Stimulated activated CD8-positive, alpha-beta memory T cell treated with anti-CD3 and anti-CD28 coated beads, Interleukin-12 subunit alpha, Interleukin-12 subunit beta, amount 100 ng/mL, for 24 hours (primary cell): ENCODE data around the gene OR52R1.
"Not testable (repeated sequence)": the region's sequence is repeated elsewhere in the genome, so short reads cannot be mapped to it uniquely, and the experiment has no call there.

Source experiments
- DNase-seq: peaks from one replicate; pipeline ENCODE4 v3.0.0-alpha.2; 2020; ENCODE audit errors: extremely low read depth

The OR52R1 gene

GRCh38 chr11:4804280-4804679 lies at the start of gene OR52R1:
Gene OR52R1, minus strand, starts transcription at chr11:4804380. Its CDS starts 0 bp downstream, at chr11:4804380.
- DNase-seq = no peak

DNA sequence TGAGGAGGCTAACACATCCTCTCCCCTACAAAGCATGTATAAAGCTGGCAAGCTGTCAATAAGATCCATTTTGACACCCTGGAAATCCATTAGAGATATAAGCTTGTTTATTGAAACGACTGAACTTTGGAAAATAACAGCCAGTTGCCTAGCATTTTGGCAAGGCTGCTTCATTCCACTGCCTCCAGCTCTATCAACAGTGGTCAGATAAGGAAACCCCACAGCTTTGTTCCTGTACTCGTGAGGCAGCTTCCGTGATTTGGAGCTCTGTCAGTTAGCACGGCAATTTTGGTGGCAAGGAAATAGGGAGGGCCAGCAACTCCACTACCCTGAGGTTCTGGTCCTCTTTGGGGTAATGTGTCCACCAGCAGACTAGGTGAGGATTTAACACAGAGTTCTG lies 46.9 kb upstream of the OR52R1 start:
- DNase-seq = no peak

- DNase-seq = no peak
Measured at GRCh38 chr11:4848908-4849532, 44.8 kb upstream of the OR52R1 start, which contains the start of gene OR51S1. Gene OR51S1, minus strand, starts transcription at chr11:4849208. Its CDS starts 0 bp downstream, at chr11:4849208.

DNA sequence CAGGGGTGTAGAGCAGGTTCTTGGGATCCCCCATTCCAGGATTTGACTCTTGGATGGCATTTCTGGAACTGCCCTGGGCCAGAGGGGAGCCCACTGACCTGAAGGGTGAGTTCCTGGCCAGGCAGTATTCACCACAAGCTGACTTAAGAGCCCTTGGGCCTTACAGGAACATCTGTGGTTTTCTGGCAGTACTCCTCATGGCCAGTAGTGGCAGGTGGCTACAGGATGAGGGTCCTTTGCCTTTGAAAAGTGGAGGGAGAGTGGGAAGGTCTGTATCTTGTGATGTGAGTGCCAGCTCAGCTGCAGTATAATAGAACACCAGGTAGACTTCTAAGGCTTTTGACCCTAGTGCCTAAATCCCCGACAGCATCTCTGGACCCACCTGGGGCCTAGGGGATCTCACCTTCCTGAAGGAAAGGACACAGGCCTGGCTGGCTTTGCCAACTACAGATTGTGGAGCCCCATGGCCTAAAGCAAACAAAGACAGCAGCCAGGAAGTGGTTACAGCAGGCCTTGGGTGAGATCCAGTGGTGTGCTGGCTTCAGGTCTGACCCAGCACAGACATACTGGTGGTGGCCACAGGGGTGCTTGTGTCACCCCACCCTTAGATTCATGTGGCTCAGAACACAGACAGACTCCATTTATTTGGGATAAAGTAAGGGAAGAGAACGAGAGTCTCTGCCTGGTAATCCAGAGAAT lies 35.8 kb upstream of the OR52R1 start:
- DNase-seq = no peak

DNA sequence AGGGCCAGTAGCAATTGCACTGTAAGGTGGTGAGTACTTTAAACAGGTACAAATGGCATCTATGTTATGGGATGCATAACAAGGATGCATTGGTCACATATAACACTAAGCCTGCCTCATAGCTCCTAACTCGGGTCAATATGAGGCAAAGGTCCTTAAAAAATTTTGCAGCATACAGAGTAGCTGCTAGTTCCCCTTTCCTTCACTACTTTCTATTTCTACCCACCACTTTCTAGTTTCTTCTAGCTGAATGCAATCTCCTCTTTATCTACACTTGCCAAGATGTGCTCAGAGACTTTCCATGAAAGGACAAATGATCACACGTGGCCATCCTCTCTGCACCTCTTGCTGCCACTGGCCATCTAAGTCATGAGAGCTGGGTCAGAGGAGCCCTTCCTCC lies 26.7 kb upstream of the OR52R1 start:
- DNase-seq = no peak

- no peak for DNase-seq
Measured at GRCh38 chr11:4830346-4830745, 26.2 kb upstream of the OR52R1 start.

- no peak for DNase-seq
Measured at GRCh38 chr11:4826425-4826824, 22.2 kb upstream of the OR52R1 start.

- DNase-seq = no peak
Measured at GRCh38 chr11:4825132-4825531, 21.0 kb upstream of the OR52R1 start.

DNA sequence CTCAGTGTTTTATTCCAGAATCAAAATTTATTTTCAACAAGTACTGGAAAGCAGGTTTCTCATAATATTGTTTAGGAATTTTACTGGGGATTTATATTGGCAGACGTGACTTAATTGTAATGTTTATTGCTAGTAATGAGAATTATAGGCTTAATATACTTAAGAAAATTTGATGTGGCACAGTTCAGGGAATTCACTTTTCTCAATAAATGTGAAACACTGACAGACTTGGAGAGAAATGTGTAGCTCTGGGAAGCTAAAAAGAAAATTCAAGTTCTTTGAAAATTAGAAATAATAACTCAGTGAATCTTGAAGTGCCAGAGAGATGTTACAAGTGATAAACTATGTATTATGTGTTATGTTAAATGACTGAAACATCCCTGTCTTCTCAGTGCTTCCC lies 16.8 kb upstream of the OR52R1 start, which contains the start of gene OR51F2:
Gene OR51F2 (plus strand): TSS at position 301 of the 400 bp plus-strand sequence. CDS start 101 bp downstream, outside the sequence.
- no peak for DNase-seq

- DNase-seq = no peak
Measured at GRCh38 chr11:4809246-4809645, 5.1 kb upstream of the OR52R1 start.

GRCh38 chr11:4808476-4808875 lies 4.3 kb upstream of the OR52R1 start:
- DNase-seq = no peak

- DNase-seq = not testable (repeated sequence)
Measured at GRCh38 chr11:4801316-4801715, 2.9 kb downstream of the OR52R1 start.

DNA sequence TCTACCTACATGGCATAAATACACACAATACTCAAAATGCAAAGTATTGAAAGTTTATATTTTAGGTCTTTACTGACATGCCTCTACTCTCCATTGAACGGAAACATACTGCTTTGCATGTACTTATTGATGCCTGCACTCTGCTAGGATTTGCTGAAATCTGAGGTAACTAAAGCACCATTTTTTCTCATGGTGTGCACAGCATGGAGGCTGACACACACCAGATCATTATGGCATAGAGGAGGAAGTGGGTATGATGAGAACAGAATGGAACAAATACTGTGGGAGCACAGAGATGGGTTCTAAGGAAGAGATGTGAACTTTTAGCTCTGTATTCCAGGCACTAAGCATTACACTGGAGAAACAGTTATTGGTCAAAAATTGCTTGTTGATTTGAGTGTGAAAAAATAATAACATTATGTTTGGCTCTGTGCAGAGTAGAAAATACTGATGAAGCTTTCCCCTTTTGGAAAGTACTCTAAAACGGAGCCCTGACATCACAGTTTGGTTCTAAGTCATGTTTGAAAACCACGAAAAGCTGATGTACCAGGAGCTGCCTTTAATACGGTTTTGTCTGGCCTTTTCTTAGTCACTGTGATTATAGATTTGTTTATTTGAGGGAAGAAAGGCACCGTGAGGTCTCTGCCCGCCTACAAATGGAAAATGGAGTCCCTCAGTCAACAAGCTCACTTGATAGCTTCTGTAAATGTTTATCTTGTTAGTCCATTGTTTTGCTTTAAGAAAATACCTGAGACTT lies 5.6 kb downstream of the OR52R1 start:
- DNase-seq = no peak

- no peak for DNase-seq
Measured at GRCh38 chr11:4797206-4797605, 7.0 kb downstream of the OR52R1 start.

- DNase-seq = no peak
Measured at GRCh38 chr11:4782454-4782853, 21.7 kb downstream of the OR52R1 start.

DNA sequence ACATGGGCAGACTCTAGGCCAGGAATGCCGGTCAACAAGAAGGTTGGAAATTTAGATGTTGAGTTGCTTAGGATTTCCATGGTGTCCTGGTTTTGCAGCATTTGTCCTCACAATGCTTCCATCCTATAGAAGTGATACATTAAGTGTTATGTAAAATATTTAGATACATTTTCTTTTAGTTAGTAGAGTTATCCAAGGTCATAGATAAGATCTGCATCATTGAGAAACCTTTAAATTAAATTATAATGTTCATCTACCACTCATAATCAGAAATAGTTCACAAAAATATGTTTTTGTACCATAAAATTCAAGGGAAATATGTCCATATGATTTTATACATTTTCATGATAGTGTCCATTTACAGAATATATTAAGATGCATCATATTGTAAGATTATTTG lies 34.3 kb downstream of the OR52R1 start, which contains the start of gene OR51F1:
Gene OR51F1 (minus strand): TSS at position 101 of the 400 bp plus-strand sequence. CDS start 0 bp downstream, at position 101.
- no peak for DNase-seq

DNA sequence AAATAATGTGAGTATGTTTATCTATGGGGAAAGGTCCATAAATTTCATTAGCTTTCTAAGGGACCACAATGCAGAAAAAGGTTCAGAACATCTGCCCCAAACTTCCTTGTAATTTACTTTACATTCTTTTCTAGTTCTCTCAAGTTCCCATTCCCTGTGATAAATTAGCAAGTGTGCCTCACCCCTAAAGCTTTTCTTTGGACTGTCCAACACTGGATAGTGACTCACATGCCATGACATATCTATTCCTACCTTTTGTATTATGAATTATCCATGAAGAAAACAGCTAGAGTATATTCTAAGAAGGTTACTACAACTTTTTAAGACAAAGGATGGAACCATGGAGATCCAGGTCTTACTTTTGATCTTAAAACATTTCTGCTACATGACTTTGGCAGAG lies 36.1 kb downstream of the OR52R1 start:
- DNase-seq = no peak

DNA sequence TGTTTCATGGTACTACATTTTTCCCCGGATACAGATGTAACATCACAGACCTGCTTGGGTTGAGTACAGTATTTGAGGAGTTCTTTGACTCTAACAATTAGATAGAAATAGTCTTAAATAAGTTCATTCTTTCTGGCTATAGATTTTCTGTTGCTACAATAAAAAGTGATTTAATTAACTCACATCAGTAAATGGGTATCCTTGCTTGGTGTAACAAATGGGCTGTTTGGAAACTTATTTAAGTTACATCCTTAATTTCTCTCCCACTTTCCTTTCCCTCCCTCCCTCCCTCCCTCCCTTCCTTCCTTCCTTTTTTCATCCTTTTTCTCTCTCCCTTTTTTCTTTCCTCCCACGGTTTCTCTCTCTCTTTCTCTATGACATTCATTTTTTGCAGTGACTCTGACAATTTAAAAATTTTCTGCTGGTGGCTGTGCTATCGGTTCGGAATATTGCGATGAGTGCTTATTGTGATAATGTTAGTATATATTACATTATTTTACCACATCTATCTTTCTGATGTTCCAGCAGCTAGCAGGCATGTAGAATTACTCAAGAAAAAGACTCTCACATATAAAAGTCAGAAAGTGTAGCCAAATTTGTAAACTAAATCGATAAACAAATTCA lies 37.6 kb downstream of the OR52R1 start:
- no peak for DNase-seq

- no peak for DNase-seq
Measured at GRCh38 chr11:4763096-4763495, 41.1 kb downstream of the OR52R1 start.
